Ureter (tissue), 1 donor: ENCODE results near the gene DEUP1. TPM values are rescaled to one million over a fixed set of nuclear protein-coding genes. Genes with fewer than 3 reads are reported as not detected.
"Not testable (repeated sequence)": the region's sequence is repeated elsewhere in the genome, so short reads cannot be mapped to it uniquely, and the experiment has no call there.

Experiments used
- DNase-seq: peaks from one replicate; pipeline ENCODE4 v3.0.0-alpha.2; 2020; ENCODE audit warnings: low spot score
- total RNA-seq: library from RNA; stranded (reverse); gene quantifications from one replicate; pipeline ENCODE4 v1.2.4, GENCODE V29; 2023
- donor health status: DM: yes; HTN: yes; CAD: no.

The DEUP1 gene
- total RNA-seq, 1 donor from 2014 or later, result not detected

DNA sequence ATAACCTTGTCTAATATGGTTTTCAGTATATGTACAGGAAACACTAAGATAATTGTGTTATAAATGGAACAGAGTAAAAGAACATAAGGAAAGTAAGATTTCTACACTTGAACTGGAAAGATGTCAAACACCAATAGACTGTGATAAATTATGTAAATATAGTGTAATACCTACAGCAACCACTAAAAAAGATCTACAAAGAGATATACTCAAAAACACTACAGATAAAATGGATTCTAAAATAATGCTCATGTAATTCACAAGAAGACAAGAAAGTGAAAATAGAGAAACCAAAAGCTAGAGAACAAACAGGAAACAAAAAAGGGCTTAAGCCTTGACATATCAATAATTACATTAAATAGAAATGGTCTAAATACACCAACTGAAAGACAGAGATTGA, 30.9 kb downstream of the DEUP1 start:
- no peak for DNase-seq

DNA sequence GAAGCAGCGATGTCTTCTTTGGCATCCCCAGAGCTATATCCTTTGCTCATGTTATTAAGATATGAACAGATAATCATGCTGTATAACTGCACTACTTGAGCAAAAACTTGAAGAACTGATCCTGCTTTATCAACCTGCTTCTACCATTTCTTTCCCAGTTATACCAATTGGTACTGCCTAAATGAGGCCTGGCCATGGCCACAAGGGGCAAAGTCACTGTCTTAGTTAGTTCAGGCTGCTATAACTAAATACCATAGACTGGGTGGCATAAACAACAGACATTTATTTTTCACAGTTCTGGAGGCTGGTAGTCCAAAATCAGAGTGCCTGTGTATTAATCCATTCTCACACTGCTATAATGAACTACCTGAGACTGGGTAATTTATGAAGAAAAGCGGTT, 37.5 kb downstream of the DEUP1 start:
- DNase-seq, result no peak

DNA sequence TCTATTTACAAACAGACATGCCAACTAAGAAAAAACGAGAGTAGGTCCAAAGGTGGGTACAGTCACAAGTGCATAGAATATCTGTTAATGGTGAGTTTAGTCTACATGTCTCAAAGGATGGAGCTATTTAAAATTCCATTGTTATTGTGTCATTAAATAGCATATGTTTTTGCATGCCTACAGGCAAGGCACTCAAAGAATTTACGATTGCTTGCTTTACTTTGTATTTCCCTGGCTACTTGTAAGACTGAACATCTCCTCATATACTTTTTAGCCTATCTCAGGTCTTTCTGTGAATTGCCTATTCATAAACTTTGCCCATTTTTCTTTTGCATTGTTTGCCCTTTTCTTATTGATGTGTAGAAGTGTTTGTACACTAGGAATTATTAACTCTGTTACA, 39.7 kb downstream of the DEUP1 start:
- no peak for DNase-seq

DNA sequence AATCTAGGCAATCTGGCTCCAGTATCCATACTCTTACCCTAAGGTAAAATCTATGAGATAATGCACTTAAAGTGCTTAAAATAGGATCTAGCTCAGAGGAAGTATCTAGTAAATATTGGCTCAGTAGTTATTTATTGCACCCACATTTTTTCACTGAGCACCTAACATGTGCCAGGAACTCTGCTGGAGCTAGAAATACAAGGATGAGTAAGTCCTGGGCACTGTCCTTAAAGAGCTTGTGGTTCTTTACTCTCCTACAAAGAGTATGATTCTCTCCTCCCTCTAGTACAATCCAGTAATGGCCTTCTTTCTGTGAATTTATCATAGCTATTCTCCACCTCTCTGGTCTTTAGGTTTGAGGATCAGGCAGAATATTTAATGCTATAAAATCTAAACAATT, 59.2 kb downstream of the DEUP1 start:
- DNase-seq, result no peak

DNA sequence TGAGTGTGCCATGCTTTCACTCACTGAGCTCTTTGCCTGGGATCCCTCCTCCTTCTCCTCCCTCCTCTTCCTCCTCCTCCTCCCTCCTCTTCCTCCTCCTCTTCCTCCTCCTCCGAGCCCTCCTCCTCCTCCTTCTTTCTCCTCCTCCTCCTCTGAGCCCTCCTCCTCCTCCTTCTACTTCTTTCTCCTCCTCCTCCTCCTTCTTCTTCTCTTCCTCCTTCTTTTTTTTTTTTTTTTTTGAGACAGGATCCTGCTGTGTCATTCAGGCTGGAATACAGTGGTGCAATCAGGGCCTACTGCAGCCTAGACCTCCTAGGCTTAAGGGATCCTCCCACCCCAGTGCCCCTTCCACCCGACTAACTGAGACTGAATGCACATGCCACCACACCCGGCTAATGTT, 62.3 kb downstream of the DEUP1 start:
- no peak for DNase-seq

DNA sequence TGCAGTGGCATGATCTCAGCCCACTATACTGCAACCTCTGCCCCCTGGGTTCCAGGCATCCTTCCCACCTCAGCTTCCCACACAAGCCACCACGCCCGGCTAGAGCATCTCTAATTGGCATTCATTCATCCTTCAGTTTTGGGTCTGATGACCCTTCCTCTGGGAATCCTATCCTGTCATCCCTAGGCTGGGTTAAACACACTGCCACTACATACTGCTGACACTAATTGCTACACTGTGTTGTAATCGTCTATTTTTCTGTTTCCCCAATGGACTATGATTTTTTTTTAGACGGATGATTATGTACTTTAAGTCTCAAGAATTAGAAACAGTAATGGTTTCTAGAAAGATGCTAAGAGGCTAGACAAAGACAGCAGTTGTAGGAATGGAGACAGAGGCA, 62.8 kb downstream of the DEUP1 start:
- no peak for DNase-seq

DNA sequence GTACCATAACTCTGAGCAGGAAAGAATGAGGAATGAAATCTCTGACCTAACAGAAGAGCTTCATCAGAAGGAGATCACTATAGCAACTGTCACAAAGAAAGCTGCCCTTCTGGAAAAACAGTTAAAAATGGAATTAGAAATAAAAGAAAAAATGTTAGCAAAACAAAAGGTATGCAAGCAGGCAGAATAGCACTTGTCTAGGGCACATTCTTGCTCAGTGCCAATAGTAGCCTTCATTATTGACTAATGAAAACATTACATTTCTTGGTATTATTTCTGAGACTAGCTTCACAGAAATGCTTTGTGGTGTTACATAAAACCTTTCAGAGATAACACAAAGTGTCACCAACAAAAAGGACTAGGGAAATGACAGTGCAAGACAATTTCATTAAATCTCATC, 63.9 kb downstream of the DEUP1 start:
- DNase-seq, result no peak

DNA sequence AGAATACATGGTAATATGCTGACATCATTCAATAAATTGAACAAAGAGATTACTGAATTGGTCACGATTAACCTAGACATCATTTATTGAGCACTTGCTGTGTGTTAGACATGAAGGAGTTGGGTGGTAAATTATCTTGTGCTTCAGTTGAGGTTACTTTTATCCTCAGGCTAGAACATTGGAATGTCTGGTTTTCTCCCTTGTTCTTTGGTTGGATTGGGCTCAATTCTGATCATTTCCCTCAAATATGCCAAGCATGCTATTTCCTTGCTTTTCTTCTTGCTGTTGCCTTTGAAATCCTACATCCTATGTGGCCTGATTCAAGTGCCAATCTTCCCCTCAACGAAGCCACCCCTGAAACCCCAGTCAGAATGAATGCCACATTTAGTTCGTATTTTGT, 65.8 kb downstream of the DEUP1 start:
- no peak for DNase-seq

DNA sequence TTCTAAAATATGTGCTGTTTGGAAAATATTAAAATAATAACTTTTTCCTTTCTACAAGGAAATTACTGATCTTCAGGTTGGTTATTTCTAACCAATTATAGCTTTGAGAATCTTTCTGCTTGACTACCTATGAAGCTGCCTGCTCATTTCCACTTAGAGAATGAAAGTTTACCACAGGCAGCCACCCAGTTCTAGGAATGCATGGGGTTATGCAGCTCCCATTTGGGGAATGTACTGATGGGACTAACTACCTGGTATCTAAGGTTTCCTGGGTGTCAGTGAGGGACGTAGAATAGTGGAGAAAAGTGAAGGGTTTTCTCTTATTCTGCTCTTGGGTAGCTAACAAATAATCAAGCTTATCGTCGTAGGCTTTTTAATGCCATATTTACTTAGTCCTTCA, 73.4 kb downstream of the DEUP1 start:
- DNase-seq, result no peak

DNA sequence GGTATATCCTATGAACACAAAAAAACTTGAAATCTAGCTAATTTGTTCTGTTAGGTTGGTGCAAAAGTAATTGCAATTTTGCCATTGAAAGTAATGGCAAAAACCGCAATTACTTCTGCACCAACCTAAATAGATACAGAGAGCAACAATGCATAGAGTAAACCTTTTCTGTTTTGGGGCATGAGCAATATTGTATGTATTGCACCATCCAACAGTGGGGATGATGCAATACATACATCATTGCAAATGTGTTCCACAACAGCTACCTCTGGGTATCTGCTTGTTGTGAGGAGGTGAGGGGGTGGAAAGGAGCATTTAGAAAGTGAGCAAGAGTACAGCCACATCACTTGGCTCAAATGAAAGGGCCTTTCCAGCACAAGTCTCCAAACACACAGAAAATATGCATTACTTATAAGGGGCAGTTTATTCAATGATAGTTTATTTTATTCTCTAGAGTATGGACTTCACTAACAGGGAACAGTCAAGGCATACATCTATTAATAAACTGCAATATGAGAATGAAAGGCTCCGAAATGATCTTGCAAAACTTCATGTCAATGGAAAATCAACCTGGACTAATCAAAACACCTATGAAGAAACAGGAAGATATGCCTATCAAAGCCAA, 77.3 kb downstream of the DEUP1 start:
- no peak for DNase-seq

DNA sequence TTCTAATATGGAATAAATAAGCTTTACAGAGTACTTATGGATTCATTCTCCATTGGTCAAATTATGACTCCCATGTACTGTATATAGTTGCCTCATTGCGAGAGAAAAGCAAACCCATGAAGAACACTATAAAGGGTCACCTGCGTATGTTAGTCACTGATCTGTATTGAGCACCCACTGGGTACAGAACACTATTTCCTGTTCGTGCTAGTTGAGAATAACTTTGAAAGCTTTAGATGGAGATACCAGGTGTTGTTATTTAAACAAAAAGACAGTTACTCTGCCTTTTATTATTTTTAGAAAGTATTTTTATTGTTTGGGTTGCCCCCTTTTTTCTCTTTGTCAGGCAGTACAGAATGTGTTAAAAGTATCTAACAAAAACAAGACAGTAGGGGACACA, 79.9 kb downstream of the DEUP1 start:
- no peak for DNase-seq

DNA sequence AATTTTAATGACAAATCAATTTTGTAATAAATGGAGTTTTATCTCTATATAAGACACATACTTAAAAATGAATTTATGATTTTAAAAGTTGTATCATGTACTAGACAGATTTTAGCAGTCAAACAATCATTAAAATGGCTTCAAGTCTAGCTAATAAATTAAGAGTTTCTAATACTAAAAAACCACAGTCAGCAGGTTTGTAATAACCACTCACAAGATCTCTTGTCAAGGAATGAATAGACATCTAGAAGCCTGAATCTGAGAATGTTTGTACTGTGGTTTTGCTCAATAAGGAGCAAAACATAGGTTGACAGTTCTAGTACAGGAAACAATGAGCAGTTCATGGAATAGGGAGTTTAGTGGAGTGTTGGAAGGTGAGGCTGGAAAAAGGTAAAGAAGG, 81.2 kb downstream of the DEUP1 start:
- DNase-seq, result no peak

DNA sequence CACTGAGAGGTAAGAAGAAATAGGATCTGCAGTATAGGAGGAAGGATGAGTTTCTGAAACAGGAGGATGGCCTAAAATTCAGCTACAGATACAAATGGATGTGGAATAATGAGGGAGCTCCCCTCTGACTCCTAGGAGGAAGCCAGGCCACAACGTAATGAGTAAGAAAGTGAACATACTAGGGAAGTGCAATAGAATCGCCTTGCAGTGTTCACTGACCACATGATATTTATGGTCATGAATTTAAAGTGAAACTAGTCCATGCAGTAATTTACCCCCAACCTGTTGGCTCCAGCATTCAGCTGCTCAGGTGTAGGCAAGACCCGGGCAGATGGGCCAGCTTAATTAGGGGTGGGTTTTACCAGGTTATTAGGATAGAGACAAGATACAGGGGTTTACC, 101.7 kb downstream of the DEUP1 start:
- no peak for DNase-seq

DNA sequence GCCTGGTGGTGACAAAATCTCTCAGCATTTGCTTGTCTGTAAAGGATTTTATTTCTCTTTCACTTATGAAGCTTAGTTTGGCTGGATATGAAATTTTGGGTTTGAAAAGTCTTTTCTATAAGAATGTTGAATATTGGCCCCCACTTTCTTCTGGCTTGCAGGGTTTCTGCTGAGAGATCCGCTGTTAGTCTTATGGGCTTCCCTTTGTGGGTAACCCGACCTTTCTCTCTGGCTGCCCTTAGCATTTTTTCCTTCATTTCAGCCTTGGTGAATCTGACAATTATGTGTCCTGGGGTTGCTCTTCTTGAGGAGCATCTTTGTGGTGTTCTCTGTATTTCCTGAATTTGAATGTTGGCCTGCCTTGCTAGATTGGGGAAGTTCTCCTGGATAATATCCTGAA, 112.7 kb downstream of the DEUP1 start:
- not testable (repeated sequence) for DNase-seq

DNA sequence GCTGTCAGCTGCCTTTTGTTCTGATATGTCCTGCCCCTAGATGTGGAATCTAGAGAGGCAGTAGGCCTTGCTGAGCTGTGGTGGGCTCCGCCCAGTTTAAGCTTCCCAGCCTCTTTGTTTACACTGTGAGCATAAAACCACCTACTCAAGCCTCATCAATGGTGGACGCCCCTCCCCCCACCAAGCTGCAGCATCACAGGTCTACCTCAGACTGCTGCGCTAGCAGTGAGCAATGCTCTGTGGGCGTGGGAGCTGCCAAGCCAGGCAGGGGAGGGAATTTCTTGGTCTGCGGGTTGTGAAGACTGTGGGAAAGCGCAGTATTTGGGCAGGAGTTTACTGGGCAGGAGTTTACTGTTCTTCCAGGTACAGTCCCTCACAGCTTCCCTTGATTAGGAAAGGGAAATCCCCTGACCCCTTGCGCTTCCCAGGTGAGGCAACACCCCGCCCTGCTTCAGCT, 114.1 kb downstream of the DEUP1 start:
- no peak for DNase-seq

DNA sequence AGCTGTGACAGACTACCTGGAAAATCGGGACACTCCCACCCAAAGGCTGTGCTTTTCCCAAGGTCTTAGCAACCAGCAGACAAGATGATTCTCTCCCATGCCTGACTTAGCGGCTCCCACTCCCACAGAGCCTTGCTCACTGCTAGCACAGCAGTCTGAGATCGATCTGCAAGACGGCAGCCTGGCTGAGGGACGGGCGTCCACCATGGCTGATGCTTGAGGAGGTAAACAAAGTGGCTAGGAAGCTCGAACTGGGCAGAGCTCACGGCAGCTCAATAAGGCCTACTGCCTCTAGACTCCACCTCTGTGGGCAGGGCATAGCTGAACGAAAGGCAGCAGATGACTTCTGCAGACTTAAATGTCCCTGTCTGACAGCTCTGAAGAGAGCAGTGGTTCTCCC, 127.7 kb downstream of the DEUP1 start:
- DNase-seq, result no peak

DNA sequence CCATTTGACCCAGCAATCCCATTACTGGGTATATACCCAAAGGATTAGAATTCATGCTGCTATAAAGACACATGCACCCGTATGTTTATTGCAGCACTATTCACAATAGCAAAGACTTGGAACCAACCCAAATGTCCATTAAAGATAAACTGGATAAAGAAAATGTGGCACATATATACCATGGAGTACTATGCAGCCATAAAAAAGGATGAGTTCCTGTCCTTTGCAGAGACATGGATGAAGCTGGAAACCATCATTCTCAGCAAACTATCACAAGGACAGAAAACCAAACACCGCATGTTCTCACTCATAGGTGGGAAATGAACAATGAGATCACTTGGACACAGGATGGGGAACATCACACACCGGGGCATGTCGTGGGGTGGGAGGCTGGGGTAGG, 133.1 kb downstream of the DEUP1 start:
- DNase-seq, result not testable (repeated sequence)

DNA sequence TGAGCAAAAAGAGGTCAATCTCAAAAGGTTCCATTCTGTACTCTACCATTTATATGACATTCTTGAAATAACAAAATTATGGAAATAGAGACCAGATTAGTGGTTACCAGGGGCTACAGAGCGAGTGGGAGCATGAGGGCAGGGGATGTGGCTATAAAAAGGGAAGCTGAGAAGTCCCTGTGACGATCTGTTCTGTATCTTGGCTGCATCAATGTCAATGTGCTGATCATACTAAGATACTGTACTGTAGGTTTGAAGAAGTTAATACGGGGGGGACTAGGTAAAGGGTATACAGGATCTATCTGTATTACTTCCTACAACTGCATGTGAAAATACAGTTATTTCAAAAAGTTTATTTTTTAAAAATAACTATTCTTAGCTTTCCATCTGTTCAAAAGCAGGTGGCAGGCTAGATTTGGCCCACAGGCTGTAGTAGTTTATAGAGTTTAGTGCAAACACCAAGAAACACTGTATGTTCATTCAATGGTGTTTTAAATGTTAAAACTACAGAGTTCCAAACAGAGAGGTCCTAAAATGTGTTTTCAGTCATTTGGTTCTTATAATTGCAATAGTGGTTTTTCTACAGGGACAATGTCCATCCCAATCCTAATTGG, 134.5 kb downstream of the DEUP1 start:
- no peak for DNase-seq

DNA sequence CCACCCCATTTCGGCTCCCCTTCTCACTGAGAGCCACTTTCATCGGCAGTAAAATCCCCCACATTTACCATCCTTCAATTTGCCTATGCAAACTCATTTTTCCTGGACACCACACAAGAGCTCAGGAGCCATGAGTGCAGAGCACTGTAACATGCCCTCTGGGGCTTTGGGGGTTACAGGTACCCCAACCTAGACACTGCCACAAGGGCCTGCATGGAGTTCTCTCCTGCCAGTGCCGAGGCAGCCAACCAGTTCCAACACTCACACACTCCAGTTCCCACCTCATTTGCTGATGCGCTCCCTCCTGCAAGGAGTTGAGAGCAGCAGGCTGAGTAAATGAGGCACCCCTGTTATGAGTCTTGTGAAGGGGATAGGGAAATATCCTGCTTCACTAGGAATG, 136.5 kb downstream of the DEUP1 start:
- DNase-seq, result no peak

DNA sequence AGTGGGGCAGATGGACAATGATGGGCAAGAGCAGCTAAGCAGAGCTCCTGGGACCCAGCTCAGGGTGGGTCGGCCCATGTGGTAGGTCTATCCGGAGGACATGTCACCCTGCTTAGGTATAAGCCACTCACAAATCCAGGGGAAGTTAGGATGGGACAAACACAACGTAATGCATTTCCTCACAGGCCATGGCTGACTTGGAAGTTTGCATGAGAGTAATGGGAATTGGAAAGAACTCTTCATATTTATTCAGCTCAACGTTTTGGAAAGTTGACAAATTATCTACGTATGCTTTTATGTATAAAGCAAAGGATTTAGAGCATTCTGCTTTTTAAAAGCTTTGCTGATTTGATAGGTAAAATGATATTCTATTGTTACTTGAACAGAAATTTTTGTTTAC, 137.7 kb downstream of the DEUP1 start:
- no peak for DNase-seq

DNA sequence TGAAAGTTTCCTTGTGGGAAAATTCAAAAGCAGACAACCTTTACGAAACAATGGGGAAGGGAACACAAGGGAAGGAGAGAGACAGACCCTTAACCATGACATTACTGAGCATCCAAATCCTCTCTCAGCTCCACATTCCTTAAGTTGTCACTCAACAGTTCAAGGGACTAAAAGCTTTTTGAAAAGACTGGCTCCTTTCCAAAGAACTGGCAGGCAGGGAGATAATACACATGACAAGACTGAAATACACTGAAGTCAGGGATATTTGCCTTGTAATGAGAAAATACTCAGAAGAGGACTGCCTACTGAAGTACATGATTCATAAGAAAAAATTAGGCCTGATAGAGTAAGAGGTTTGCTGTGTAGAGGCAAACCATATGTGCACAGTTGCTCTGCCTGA, 143.6 kb downstream of the DEUP1 start:
- no peak for DNase-seq

DNA sequence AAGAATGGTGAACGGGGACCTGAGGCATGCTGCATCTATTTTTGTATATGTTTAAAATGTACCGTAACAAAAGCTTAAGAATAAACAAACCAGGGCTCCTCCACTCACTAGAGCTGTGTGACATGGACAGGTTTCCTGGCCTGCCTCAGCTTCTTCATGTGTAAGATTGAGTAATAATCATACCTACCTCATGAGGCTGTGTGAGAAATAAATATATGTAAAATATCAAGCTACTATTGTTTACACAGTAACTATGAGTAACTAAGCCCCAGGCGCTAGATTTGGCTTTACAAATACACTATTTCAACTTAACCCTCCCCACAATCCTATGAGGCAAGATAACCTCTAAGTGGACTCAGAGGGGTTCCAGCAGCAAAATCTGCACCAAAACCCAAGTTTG, 146.3 kb downstream of the DEUP1 start:
- DNase-seq, result no peak

DNA sequence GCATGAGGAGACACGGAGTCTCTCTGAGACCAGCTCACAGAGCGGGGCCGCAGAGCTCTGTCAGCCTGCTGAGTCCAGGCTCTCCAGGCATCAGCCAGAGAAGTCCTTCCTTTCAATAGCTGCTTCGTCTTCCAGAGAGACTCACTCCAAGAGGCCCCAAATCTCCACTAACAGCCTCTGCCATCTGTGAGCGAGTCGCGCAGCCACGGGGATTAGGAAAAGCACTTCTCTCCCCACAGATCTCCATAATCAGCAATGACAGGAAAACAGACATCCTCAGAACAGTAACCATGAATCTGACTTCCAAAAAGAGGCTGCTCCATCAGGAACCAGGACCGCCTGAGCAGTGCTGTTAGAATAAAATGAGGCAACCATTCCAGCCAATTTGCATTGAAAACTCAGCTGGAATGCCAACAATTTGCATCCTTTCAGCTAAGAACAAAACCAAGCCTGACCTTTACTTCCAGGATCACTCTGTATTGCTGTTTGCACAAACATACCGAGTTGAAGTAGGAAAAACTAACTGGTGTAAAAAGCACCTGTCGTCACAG, 147.2 kb downstream of the DEUP1 start:
- DNase-seq, result no peak

DNA sequence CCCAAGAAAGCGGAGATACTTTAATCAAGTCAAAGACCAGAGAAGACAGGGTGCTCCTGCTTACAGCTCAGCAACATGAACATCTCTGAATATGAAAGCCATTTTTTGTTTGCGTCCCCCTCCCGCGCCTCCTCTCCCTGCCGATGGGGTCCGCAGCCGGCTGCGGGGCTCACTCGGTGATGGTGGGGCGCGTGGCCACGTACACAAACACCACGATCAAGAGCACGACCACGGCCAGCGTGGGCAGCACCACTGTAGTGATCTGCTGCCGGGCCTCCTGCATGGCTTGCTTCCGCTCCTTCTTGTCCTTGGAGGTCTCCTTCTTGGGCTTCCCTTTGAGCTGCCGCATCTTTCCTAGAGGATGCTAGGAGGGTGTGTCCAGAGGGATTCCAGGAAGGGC, 148.3 kb downstream of the DEUP1 start:
- DNase-seq, result no peak
